CD4-positive, alpha-beta T cell treated with Interleukin-12 subunit alpha and Interleukin-12 subunit beta, for 1 hour (primary cell): Measurements from ENCODE around the gene TSPAN15.
A peak's percentile ranks its signal among the peaks of the same experiment; 100 is the strongest.

Source experiments
- DNase-seq: peaks from one replicate; pipeline ENCODE4 v3.0.0-alpha.2; 2020

TSPAN15 gene

GRCh38 chr10:69489506-69490090 is 38.3 kb downstream of the TSPAN15 start:
- no peak for DNase-seq

GRCh38 chr10:69490876-69491275 is 39.6 kb downstream of the TSPAN15 start:
- no peak for DNase-seq

GRCh38 chr10:69491611-69492010 is 40.3 kb downstream of the TSPAN15 start:
- no peak for DNase-seq

GRCh38 chr10:69492091-69492745 is 41.0 kb downstream of the TSPAN15 start:
- DNase-seq = no peak

- no peak for DNase-seq
These were observed 41.6 kb downstream of the TSPAN15 start for GRCh38 chr10:69492746-69493462.

- no peak for DNase-seq
These were observed 43.6 kb downstream of the TSPAN15 start for GRCh38 chr10:69494626-69495558.

GRCh38 chr10:69495666-69496065 is 44.4 kb downstream of the TSPAN15 start:
- DNase-seq = no peak

- no peak for DNase-seq
These were observed 45.3 kb downstream of the TSPAN15 start for GRCh38 chr10:69496352-69497230.

GRCh38 chr10:69497231-69497561 is 45.9 kb downstream of the TSPAN15 start:
- no peak for DNase-seq

- DNase-seq = peak; percentile 10
These were observed 46.5 kb downstream of the TSPAN15 start for GRCh38 chr10:69497611-69498390.

- no peak for DNase-seq
These were observed 47.6 kb downstream of the TSPAN15 start for GRCh38 chr10:69498711-69499471.

GRCh38 chr10:69499726-69500689 is 48.7 kb downstream of the TSPAN15 start:
- no peak for DNase-seq

GRCh38 chr10:69500864-69501468 is 49.7 kb downstream of the TSPAN15 start:
- DNase-seq = no peak

GRCh38 chr10:69501657-69502056 is 50.4 kb downstream of the TSPAN15 start:
- no peak for DNase-seq

- no peak for DNase-seq
These were observed 51.3 kb downstream of the TSPAN15 start for GRCh38 chr10:69502589-69502988.

- no peak for DNase-seq
These were observed 52.0 kb downstream of the TSPAN15 start for GRCh38 chr10:69503001-69503895.

- DNase-seq = no peak
These were observed 52.6 kb downstream of the TSPAN15 start for GRCh38 chr10:69503896-69504265.
